Caco-2 (cell line): ENCODE data around the gene SH3D19. TPM values are rescaled to one million over a fixed set of nuclear protein-coding genes. Genes with fewer than 3 reads are reported as not detected.

Experiments
- BruUV-seq: library from RNA; stranded (reverse); fragments of 400-500 nt; replicated peaks from 2 replicates; lab custom pipeline; 2021; lab: Mats Ljungman, UMichigan
- CTCF ChIA-PET: fragments of 300-600 bp; sonication (Branson Sonifier 250); formaldehyde crosslinking; loops from one replicate; lab custom pipeline; 2022; ENCODE audit warnings: antibody characterized with exemption; lab: Charles Lee
- POLR2A ChIA-PET: fragments of 300-600 bp; sonication (Branson Sonifier 250); formaldehyde crosslinking; loops from one replicate; lab custom pipeline; 2022; ENCODE audit warnings: antibody characterized with exemption; lab: Charles Lee
- DNase-seq, 2 experiments: peaks; one replicate each; pipeline versions ENCODE4 v3.0.0 to v3.0.0-alpha.2; 2020 to 2022
- H3K27me3 ChIP-seq: replicated peaks from 2 replicates; pipeline ENCODE4 v1.6.0; 2011; ENCODE audit warnings: low read length; ENCODE audit not compliant: control insufficient read depth, insufficient read depth
- H3K36me3 ChIP-seq: 2 replicates; pipeline ENCODE4 v1.5.1; 2011; ENCODE audit warnings: low read length; ENCODE audit not compliant: control insufficient read depth, insufficient read depth
- H3K4me1 ChIP-seq: fragments of 250-450 bp; sonication (Bioruptor Pico); 2 replicates; pipeline ENCODE4 v1.5.1; 2020; ENCODE audit warnings: mild to moderate bottlenecking
- H3K4me3 ChIP-seq: 2 replicates; pipeline ENCODE4 v1.5.1; 2011; ENCODE audit warnings: low read depth, mild to moderate bottlenecking, control low read depth, low read length
- H3K9me3 ChIP-seq: fragments of 250-450 bp; sonication (Bioruptor Pico); 2 replicates; pipeline ENCODE4 v1.5.1; 2020; ENCODE audit warnings: mild to moderate bottlenecking, moderate library complexity
- H3K27ac Mint-ChIP-seq: one replicate; pipeline ENCODE4 v1.8.0; 2022; ENCODE audit warnings: mixed read lengths; ENCODE audit not compliant: unreplicated experiment
- H3K27me3 Mint-ChIP-seq: one replicate; pipeline ENCODE4 v1.8.0; 2022; ENCODE audit warnings: mixed read lengths; ENCODE audit not compliant: insufficient read depth, unreplicated experiment
- H3K36me3 Mint-ChIP-seq: one replicate; pipeline ENCODE4 v1.8.0; 2022; ENCODE audit warnings: mild to moderate bottlenecking, mixed read lengths; ENCODE audit not compliant: insufficient read depth, unreplicated experiment
- H3K4me1 Mint-ChIP-seq: one replicate; pipeline ENCODE4 v1.8.0; 2022; ENCODE audit warnings: low read depth, mixed read lengths; ENCODE audit not compliant: unreplicated experiment
- H3K4me3 Mint-ChIP-seq: one replicate; pipeline ENCODE4 v1.8.0; 2022; ENCODE audit warnings: mild to moderate bottlenecking, moderate library complexity, mixed read lengths; ENCODE audit not compliant: unreplicated experiment
- H3K9me3 Mint-ChIP-seq: one replicate; pipeline ENCODE4 v1.8.0; 2022; ENCODE audit warnings: mixed read lengths; ENCODE audit not compliant: unreplicated experiment
- CTCF ChIP-seq, 2 experiments: fragments of 200-600 bp in 1 of 2; IDR thresholded peaks; 1 replicate in 1 of 2; 2 replicates in 1 of 2; pipeline versions ENCODE4 v1.5.1 to v1.8.0; 2011 to 2022; ENCODE audit warnings: antibody characterized with exemption in 1 of 2, control low read depth in 1 of 2, inconsistent platforms in 1 of 2, low read depth in 1 of 2, low read length in 1 of 2, mild to moderate bottlenecking in 1 of 2, moderate library complexity in 1 of 2; ENCODE audit not compliant: insufficient read depth in 1 of 2, severe bottlenecking in 1 of 2, unreplicated experiment in 1 of 2
- intact Hi-C: fragments of 100-400 bp; cut with micrococcal nuclease; formaldehyde crosslinking; loops from one replicate; pipeline ENCODE4 v1.10.0; 2022; ENCODE audit not compliant: unreplicated experiment
- total RNA-seq: library from RNA; stranded (reverse); gene quantifications from 2 replicates; pipeline ENCODE4 v1.2.3, GENCODE V29; 2022

The SH3D19 gene
- total RNA-seq, 1 experiment from 2014 or later = 57.8 TPM

- Mint-ChIP-seq H3K9me3 (peaks cover 4% of the 10 kb centered on the region), H3K27ac (no peak overlapping the region), H3K4me1 (peaks cover 10% of the 10 kb centered on the region), H3K27me3 (no peaks in the 10 kb centered on the region), H3K36me3 (peaks cover 21% of the 10 kb centered on the region), H3K4me3 (no peak overlapping the region)
- ChIA-PET CTCF (no interaction called here), POLR2A (no interaction called here)
- no TSS peak for BruUV-seq
- no peaks in the 10 kb centered on the region for H3K36me3 ChIP-seq
- no peak for DNase-seq
- peaks cover 8% of the 10 kb centered on the region for H3K4me1 ChIP-seq
- no peak overlapping the region for H3K4me3 ChIP-seq
- no peaks in the 10 kb centered on the region for H3K27me3 ChIP-seq
- TF ChIP-seq CTCF (IDR thresholded peaks at IDR 0.05; ENCODE audit: insufficient read depth in 1 of 2, low read depth in 1 of 2, low read length in 1 of 2, severe bottlenecking in 1 of 2, unreplicated experiment in 1 of 2) = no peak
- no peaks in the 10 kb centered on the region for H3K9me3 ChIP-seq
- intact Hi-C loops = no loop called here
Observed at GRCh38 chr4:151233600-151233999, 91.8 kb downstream of the SH3D19 start.

- no peak overlapping the region for H3K4me3 Mint-ChIP-seq
- peaks cover 13% of the 10 kb centered on the region for H3K4me1 ChIP-seq
- H3K9me3 Mint-ChIP-seq = no peaks in the 10 kb centered on the region
- intact Hi-C loops = no loop called here
- H3K27ac Mint-ChIP-seq = no peak overlapping the region
- H3K27me3 ChIP-seq = no peaks in the 10 kb centered on the region
- TF ChIP-seq CTCF (IDR thresholded peaks at IDR 0.05; ENCODE audit: insufficient read depth in 1 of 2, low read depth in 1 of 2, low read length in 1 of 2, severe bottlenecking in 1 of 2, unreplicated experiment in 1 of 2) = no peak
- DNase-seq = no peak
- H3K27me3 Mint-ChIP-seq = no peaks in the 10 kb centered on the region
- no TSS peak for BruUV-seq
- H3K4me1 Mint-ChIP-seq = peaks cover 10% of the 10 kb centered on the region
- ChIA-PET POLR2A (no interaction called here), CTCF (no interaction called here)
- no peaks in the 10 kb centered on the region for H3K36me3 ChIP-seq
- H3K36me3 Mint-ChIP-seq = peaks cover 16% of the 10 kb centered on the region
- no peak overlapping the region for H3K4me3 ChIP-seq
- no peaks in the 10 kb centered on the region for H3K9me3 ChIP-seq
Observed at GRCh38 chr4:151231915-151232595, 93.3 kb downstream of the SH3D19 start.

- no peaks in the 10 kb centered on the region for H3K36me3 ChIP-seq
- no peaks in the 10 kb centered on the region for H3K27me3 Mint-ChIP-seq
- H3K9me3 ChIP-seq = no peaks in the 10 kb centered on the region
- H3K4me1 Mint-ChIP-seq = peaks cover 10% of the 10 kb centered on the region
- intact Hi-C loops = no loop called here
- no peaks in the 10 kb centered on the region for H3K27me3 ChIP-seq
- no peak for TF ChIP-seq CTCF (IDR thresholded peaks at IDR 0.05; ENCODE audit: insufficient read depth in 1 of 2, low read depth in 1 of 2, low read length in 1 of 2, severe bottlenecking in 1 of 2, unreplicated experiment in 1 of 2)
- BruUV-seq = no TSS peak
- POLR2A ChIA-PET = no interaction called here
- CTCF ChIA-PET = no interaction called here
- peaks cover 24% of the 10 kb centered on the region for H3K36me3 Mint-ChIP-seq
- no peak for DNase-seq
- H3K4me3 ChIP-seq = no peak overlapping the region
- H3K4me1 ChIP-seq = peaks cover 13% of the 10 kb centered on the region
- H3K27ac Mint-ChIP-seq = no peak overlapping the region
- no peak overlapping the region for H3K4me3 Mint-ChIP-seq
- no peaks in the 10 kb centered on the region for H3K9me3 Mint-ChIP-seq
Observed at GRCh38 chr4:151228189-151229119, 97.0 kb downstream of the SH3D19 start.
